ENCODE data around the gene PIK3R6.

Gene PIK3R6

DNA sequence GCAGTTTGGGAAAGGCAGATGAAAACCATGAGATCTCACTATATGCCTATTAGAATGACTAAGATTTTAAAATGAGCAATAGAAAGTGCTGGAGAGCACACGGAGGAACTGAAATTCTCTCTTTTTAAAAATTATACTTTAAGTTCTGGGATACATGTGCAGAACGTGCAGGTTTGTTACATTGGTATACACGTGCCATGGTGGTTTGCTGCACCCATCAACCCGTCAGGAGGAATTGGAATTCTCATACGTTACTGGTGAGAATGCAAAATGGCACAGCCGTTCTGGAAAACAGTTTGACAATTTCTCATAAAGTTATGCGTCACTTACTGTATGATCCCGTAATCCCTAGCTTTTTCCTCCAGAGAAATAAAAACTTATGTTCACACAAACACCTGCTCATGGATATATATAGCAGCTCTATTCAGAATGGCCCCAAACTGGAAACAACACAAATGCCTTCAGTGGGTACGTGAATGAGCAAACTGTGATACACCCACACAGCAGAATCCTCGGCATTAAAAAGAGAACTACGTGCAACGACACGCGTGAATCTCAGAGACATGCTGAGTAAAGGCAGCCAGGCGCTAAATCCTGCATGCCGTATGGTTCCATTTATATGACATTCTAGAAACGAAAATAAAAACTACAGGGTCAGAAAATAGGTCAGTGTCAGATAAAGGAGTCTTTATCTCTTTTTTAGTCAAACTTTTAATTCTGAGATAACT, 11.8 kb downstream of the PIK3R6 start:
- no peak for DNase-seq (ENCODE audit: low read depth in 1 of 2, low spot score in 1 of 2)

- no peak for DNase-seq (ENCODE audit: low read depth in 1 of 2, low spot score in 1 of 2)
Measured at GRCh38 chr17:8851600-8851999, 15.9 kb downstream of the PIK3R6 start.

- no peak for DNase-seq (ENCODE audit: low read depth in 1 of 2, low spot score in 1 of 2)
Measured at GRCh38 chr17:8849311-8850041, 18.0 kb downstream of the PIK3R6 start.

DNA sequence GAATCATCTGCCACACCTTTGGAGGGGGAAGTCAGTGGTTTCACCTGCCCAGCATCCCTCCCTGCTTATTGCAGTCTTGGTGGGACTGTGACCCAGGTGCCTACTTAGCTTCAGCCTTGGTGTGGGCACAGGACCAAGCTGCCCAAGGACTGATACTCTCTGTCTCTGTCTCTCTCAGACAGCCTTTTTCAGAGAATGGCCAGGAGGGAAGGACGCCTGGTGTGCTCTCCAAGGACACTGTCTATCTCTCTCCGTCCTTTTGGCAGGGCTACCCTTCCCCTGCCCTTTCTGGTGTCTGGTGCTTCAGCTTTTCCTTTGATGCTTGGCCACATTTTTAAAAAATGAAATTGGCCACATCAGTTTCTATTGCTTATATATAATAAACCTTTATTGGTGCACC, 19.6 kb downstream of the PIK3R6 start:
- no peak for DNase-seq (ENCODE audit: low read depth in 1 of 2, low spot score in 1 of 2)

DNA sequence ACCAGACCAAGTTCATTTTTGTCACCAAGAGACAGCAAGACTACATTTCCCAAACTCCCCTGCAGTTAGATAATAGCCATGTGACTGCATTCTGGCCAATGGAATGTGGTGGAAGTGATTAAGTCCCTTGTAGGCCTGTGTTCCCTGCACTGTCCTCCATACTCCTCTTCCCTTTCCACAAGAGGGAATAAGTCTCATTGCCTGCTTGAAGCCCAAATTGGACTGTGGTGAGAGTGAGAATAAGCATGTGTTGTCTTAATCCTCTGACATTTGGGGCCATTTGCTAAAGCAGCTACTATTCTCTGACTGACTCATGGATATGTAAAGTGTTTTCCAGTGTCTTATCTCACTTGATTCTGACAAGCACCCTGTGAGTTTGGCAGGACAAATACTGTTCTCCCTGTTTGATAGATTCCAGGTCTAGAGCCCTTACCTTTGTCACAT, 20.7 kb downstream of the PIK3R6 start:
- DNase-seq (ENCODE audit: low read depth in 1 of 2, low spot score in 1 of 2) = no peak

GRCh38 chr17:8844229-8845218, 22.9 kb downstream of the PIK3R6 start:
- no peak for DNase-seq (ENCODE audit: low read depth in 1 of 2, low spot score in 1 of 2)

- DNase-seq (ENCODE audit: low read depth in 1 of 2, low spot score in 1 of 2) = no peak
Measured at GRCh38 chr17:8843344-8843743, 24.1 kb downstream of the PIK3R6 start.

- DNase-seq (ENCODE audit: low read depth in 1 of 2, low spot score in 1 of 2) = no peak
Measured at GRCh38 chr17:8841844-8842243, 25.6 kb downstream of the PIK3R6 start.

GRCh38 chr17:8839410-8839935, 28.0 kb downstream of the PIK3R6 start:
- DNase-seq (ENCODE audit: low read depth in 1 of 2, low spot score in 1 of 2) = no peak

- no peak for DNase-seq (ENCODE audit: low read depth in 1 of 2, low spot score in 1 of 2)
Measured at GRCh38 chr17:8838551-8839095, 28.9 kb downstream of the PIK3R6 start.

GRCh38 chr17:8837563-8838075, 29.9 kb downstream of the PIK3R6 start:
- DNase-seq (ENCODE audit: low read depth in 1 of 2, low spot score in 1 of 2) = no peak

GRCh38 chr17:8836821-8837562, 30.5 kb downstream of the PIK3R6 start:
- DNase-seq (ENCODE audit: low read depth in 1 of 2, low spot score in 1 of 2) = no peak

- DNase-seq (ENCODE audit: low read depth in 1 of 2, low spot score in 1 of 2) = no peak
Measured at GRCh38 chr17:8835631-8836364, 31.7 kb downstream of the PIK3R6 start.

GRCh38 chr17:8835106-8835505, 32.4 kb downstream of the PIK3R6 start:
- no peak for DNase-seq (ENCODE audit: low read depth in 1 of 2, low spot score in 1 of 2)

GRCh38 chr17:8832711-8833352, 34.6 kb downstream of the PIK3R6 start:
- peak in 1 of 2 donors; percentile 7 for DNase-seq (ENCODE audit: low read depth in 1 of 2, low spot score in 1 of 2)

DNA sequence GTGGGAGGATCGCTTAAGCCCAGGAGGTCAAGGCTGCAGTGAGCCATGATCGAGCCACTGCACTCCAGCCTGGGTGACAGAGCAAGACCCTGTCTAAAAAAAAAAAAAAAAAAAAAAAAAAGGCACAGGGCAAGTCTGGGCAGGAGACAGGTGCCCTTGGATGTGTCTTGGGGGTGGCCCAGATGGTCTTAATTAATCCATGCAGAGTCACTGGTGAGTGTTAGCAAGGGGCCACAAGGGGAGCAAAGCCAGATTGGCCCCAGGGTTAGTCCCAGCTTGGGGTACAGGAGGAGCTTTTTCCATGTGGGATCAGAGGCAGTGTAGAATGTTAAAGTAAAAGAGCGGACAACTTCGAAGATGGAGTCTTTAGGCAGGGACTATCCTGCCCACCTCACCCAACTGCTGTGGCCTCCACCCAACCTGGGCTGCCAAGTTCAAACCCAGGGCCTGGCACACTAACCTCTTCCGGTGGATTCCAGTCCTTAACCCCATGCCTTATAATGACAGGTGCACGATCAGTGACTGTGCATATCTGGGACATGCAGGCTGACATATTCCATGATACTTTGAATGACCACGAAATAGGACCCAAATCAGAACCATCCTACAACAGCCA, 36.1 kb downstream of the PIK3R6 start:
- DNase-seq (ENCODE audit: low read depth in 1 of 2, low spot score in 1 of 2) = no peak

DNA sequence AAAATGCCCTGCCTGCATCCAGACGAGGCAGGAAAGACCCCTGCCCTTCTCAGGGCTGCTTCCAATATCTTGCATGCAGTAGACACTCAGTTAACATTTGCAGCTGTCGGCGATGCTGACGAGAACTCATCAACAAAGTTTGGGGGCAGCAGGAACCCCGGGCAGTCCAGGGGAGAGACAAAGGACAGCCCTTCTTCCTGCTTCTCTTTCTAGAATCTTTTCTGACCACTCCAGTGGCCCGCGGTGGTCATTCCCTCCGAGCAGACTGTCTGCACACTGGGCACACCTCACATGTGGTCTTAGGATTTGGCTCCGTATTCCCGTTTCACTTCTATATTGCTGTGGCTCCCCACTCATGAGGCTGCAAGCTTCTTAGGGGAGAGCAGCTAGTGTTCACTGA, 37.3 kb downstream of the PIK3R6 start:
- no peak for DNase-seq (ENCODE audit: low read depth in 1 of 2, low spot score in 1 of 2)
